ENCODE data around the gene PIK3C2G. TPM values are rescaled to one million over a fixed set of nuclear protein-coding genes. Genes with fewer than 3 reads are reported as not detected.

PIK3C2G gene
- total RNA-seq, 1 experiment from 2014 or later = not detected

DNA sequence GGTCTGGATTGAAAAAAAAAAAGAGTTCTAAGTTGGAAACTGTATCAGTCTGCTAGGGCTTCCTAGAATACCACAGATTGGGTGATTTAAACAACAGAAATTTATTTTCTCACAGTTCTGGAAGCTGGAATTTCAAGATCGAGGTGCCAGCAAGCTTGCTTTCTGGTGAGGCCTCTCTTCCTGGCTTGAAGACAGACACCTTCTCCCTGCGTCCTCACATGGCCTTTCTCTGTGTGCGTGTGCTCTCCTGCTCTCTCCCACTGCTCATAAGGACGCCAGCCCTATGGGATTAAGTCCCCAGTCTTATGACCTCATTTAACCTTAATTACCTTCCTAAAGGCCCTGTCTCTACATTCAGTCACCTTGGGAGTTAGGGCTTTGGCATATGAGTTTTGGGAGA is 215.5 kb downstream of the PIK3C2G start:
- Mint-ChIP-seq H3K27ac (no peak overlapping the region; a peak in 1 of 7 replicates), H3K36me3 (ENCODE audit: insufficient read depth in 1 of 3, low read depth in 3 of 3) (no peaks in the 10 kb centered on the region), H3K27me3 (ENCODE audit: low read depth) (peaks cover 16% of the 10 kb centered on the region), H3K9me3 (no peaks in the 10 kb centered on the region), H3K4me3 (no peak overlapping the region), H3K4me1 (peaks cover 9 to 10% of the 10 kb centered on the region in 2 experiments)
- Histone ChIP-seq H2BK120ac (ENCODE audit: low read depth, low read length, poor library complexity, severe bottlenecking) (no peak overlapping the region), H3K14ac (ENCODE audit: insufficient read depth, low read length) (no peak overlapping the region), H4K5ac (ENCODE audit: insufficient read length, low read depth, low read length) (no peak overlapping the region), H4K8ac (replicated peaks; ENCODE audit: insufficient read length, low read depth, low read length) (no peak overlapping the region), H2AFZ (ENCODE audit: low read length) (no peak overlapping the region), H3K23me2 (ENCODE audit: insufficient read length, low read depth, low read length, poor library complexity, severe bottlenecking) (no peaks in the 10 kb centered on the region), H3K79me1 (ENCODE audit: insufficient read depth, low read depth, low read length, poor library complexity, severe bottlenecking) (no peaks in the 10 kb centered on the region), H3K4ac (ENCODE audit: low read depth, low read length) (no peak overlapping the region), H3K23ac (ENCODE audit: insufficient read length, low read depth, low read length) (no peak overlapping the region), H2BK12ac (ENCODE audit: insufficient read length, low read depth, low read length) (no peak overlapping the region), H3K4me1 (ENCODE audit: insufficient read depth, low read length) (no peaks in the 10 kb centered on the region), H3K9me3 (ENCODE audit: control insufficient read depth, low read depth, low read length) (no peaks in the 10 kb centered on the region), H4K91ac (ENCODE audit: insufficient read length, low read depth, low read length) (no peak overlapping the region), H3K4me2 (ENCODE audit: insufficient read depth, insufficient read length, low read length) (no peak overlapping the region), H3K27me3 (ENCODE audit: insufficient read depth, low read length) (no peaks in the 10 kb centered on the region), H3K18ac (ENCODE audit: insufficient read length, low read depth, low read length) (no peak overlapping the region), H2BK5ac (ENCODE audit: insufficient read length, low read length) (no peak overlapping the region), H3K27ac (ENCODE audit: insufficient read length, low read depth, low read length) (no peak overlapping the region), H3K56ac (ENCODE audit: insufficient read length, low read depth, low read length) (no peak overlapping the region), H3K79me2 (ENCODE audit: insufficient read depth, low read length) (no peaks in the 10 kb centered on the region), H4K20me1 (ENCODE audit: control insufficient read depth, insufficient read depth, insufficient read length) (no peaks in the 10 kb centered on the region), H2BK20ac (ENCODE audit: low read depth, low read length, poor library complexity, severe bottlenecking) (no peak overlapping the region), H3T11ph (ENCODE audit: low read length) (no peak overlapping the region), H2AK5ac (ENCODE audit: insufficient read length, low read length) (no peak overlapping the region), H3K9ac (ENCODE audit: extremely low read depth, insufficient read length, low read length) (no peak overlapping the region), H2BK15ac (ENCODE audit: low read depth, low read length) (no peak overlapping the region)
- no peak for DNase-seq
- TF ChIP-seq, protein P1, sequence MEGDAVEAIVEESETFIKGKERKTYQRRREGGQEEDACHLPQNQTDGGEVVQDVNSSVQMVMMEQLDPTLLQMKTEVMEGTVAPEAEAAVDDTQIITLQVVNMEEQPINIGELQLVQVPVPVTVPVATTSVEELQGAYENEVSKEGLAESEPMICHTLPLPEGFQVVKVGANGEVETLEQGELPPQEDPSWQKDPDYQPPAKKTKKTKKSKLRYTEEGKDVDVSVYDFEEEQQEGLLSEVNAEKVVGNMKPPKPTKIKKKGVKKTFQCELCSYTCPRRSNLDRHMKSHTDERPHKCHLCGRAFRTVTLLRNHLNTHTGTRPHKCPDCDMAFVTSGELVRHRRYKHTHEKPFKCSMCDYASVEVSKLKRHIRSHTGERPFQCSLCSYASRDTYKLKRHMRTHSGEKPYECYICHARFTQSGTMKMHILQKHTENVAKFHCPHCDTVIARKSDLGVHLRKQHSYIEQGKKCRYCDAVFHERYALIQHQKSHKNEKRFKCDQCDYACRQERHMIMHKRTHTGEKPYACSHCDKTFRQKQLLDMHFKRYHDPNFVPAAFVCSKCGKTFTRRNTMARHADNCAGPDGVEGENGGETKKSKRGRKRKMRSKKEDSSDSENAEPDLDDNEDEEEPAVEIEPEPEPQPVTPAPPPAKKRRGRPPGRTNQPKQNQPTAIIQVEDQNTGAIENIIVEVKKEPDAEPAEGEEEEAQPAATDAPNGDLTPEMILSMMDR (conservative IDR thresholded peaks at IDR 0.05) = no peak
- no CpG with 5 or more reads among the region's 4 CpGs for WGBS (ENCODE audit: extremely low coverage, insufficient read length, low lambda C conversion rate)
